ENCODE results near the gene SLIT3. TPM values are rescaled to one million over a fixed set of nuclear protein-coding genes. Genes with fewer than 3 reads are reported as not detected.

Gene SLIT3
- total and polyA plus RNA-seq, 4 experiments from 2014 or later, result not detected

- Mint-ChIP-seq H3K4me1 (no peaks in the 10 kb centered on the region), H3K36me3 (no peaks in the 10 kb centered on the region), H3K27ac (no peak overlapping the region), H3K27me3 (peaks cover 6 to 9% of the 10 kb centered on the region in 2 donors), H3K9me3 (no peaks in the 10 kb centered on the region), H3K4me3 (no peak overlapping the region)
- POLR2A ChIA-PET (ENCODE audit: partially characterized antibody), result no interaction called here
- Histone ChIP-seq H3K9me3 (ENCODE audit: control insufficient read depth in 1 of 2, low read length in 2 of 2) (no peaks in the 10 kb centered on the region), H3K36me3 (ENCODE audit: insufficient read depth, low read length) (no peaks in the 10 kb centered on the region), H3K27me3 (ENCODE audit: insufficient read depth, low read length) (no peaks in the 10 kb centered on the region), H3K4me1 (ENCODE audit: insufficient read depth, low read length) (no peaks in the 10 kb centered on the region), H3K27ac (ENCODE audit: low read depth, low read length) (no peak overlapping the region), H3K4me3 (ENCODE audit: low read length in 2 of 2) (no peak overlapping the region)
- intact Hi-C loops (cut with micrococcal nuclease), result no loop called here
- CTCF ChIA-PET (ENCODE audit: partially characterized antibody), result no interaction called here
- no peak for DNase-seq
These were observed 403.4 kb downstream of the SLIT3 start for GRCh38 chr5:168897387-168898122.

- Mint-ChIP-seq H3K27me3 (peaks cover 6 to 7% of the 10 kb centered on the region in 2 donors), H3K9me3 (no peaks in the 10 kb centered on the region), H3K4me1 (no peaks in the 10 kb centered on the region), H3K36me3 (no peaks in the 10 kb centered on the region), H3K27ac (no peak overlapping the region), H3K4me3 (no peak overlapping the region)
- Histone ChIP-seq H3K4me3 (ENCODE audit: low read length in 2 of 2) (no peak overlapping the region), H3K4me1 (ENCODE audit: insufficient read depth, low read length) (no peaks in the 10 kb centered on the region), H3K9me3 (ENCODE audit: control insufficient read depth in 1 of 2, low read length in 2 of 2) (no peaks in the 10 kb centered on the region), H3K36me3 (ENCODE audit: insufficient read depth, low read length) (no peaks in the 10 kb centered on the region), H3K27ac (ENCODE audit: low read depth, low read length) (no peak overlapping the region), H3K27me3 (ENCODE audit: insufficient read depth, low read length) (no peaks in the 10 kb centered on the region)
- intact Hi-C loops (cut with micrococcal nuclease), result no loop called here
- CTCF ChIA-PET (ENCODE audit: partially characterized antibody), result interaction anchor here (1.5 kb wide), 1 partner anchor 15 kb away, joined by 3 read pairs; no protein-coding TSS in a partner anchor
- POLR2A ChIA-PET (ENCODE audit: partially characterized antibody), result no interaction called here
- no peak for DNase-seq
These were observed 405.5 kb downstream of the SLIT3 start for GRCh38 chr5:168895295-168896071.

GRCh38 chr5:168893283-168893682, 407.7 kb downstream of the SLIT3 start:
- Mint-ChIP-seq H3K4me3 (no peak overlapping the region), H3K27ac (no peak overlapping the region), H3K4me1 (no peaks in the 10 kb centered on the region), H3K27me3 (peaks cover 6 to 7% of the 10 kb centered on the region in 2 donors), H3K36me3 (no peaks in the 10 kb centered on the region), H3K9me3 (no peaks in the 10 kb centered on the region)
- POLR2A ChIA-PET (ENCODE audit: partially characterized antibody), result no interaction called here
- Histone ChIP-seq H3K4me3 (ENCODE audit: low read length in 2 of 2) (no peak overlapping the region), H3K27ac (ENCODE audit: low read depth, low read length) (no peak overlapping the region), H3K27me3 (ENCODE audit: insufficient read depth, low read length) (no peaks in the 10 kb centered on the region), H3K36me3 (ENCODE audit: insufficient read depth, low read length) (no peaks in the 10 kb centered on the region), H3K9me3 (ENCODE audit: control insufficient read depth in 1 of 2, low read length in 2 of 2) (no peaks in the 10 kb centered on the region), H3K4me1 (ENCODE audit: insufficient read depth, low read length) (no peaks in the 10 kb centered on the region)
- no peak for DNase-seq
- CTCF ChIA-PET (ENCODE audit: partially characterized antibody), result interaction anchor here (0.6 kb wide), 1 partner anchor 291 kb away, joined by 3 read pairs; no protein-coding TSS in a partner anchor
- intact Hi-C loops (cut with micrococcal nuclease), result no loop called here

GRCh38 chr5:168892618-168893186, 408.2 kb downstream of the SLIT3 start:
- Histone ChIP-seq H3K9me3 (ENCODE audit: control insufficient read depth in 1 of 2, low read length in 2 of 2) (no peaks in the 10 kb centered on the region), H3K36me3 (ENCODE audit: insufficient read depth, low read length) (no peaks in the 10 kb centered on the region), H3K4me1 (ENCODE audit: insufficient read depth, low read length) (no peaks in the 10 kb centered on the region), H3K27me3 (ENCODE audit: insufficient read depth, low read length) (no peaks in the 10 kb centered on the region), H3K27ac (ENCODE audit: low read depth, low read length) (no peak overlapping the region), H3K4me3 (ENCODE audit: low read length in 2 of 2) (no peak overlapping the region)
- no peak for DNase-seq
- POLR2A ChIA-PET (ENCODE audit: partially characterized antibody), result no interaction called here
- no peaks in the 10 kb centered on the region for H3K4me1 Mint-ChIP-seq
- H3K36me3 Mint-ChIP-seq, result no peaks in the 10 kb centered on the region
- intact Hi-C loops (cut with micrococcal nuclease), result no loop called here
- CTCF ChIA-PET (ENCODE audit: partially characterized antibody), result interaction anchor here (0.6 kb wide), 1 partner anchor 290 kb away, joined by 3 read pairs; no protein-coding TSS in a partner anchor
- H3K9me3 Mint-ChIP-seq, result no peaks in the 10 kb centered on the region
- H3K4me3 Mint-ChIP-seq, result no peak overlapping the region
- H3K27ac Mint-ChIP-seq, result no peak overlapping the region
- peaks cover 6 to 7% of the 10 kb centered on the region in 2 donors for H3K27me3 Mint-ChIP-seq

GRCh38 chr5:168890816-168891812, 409.8 kb downstream of the SLIT3 start:
- Histone ChIP-seq H3K9me3 (ENCODE audit: control insufficient read depth in 1 of 2, low read length in 2 of 2) (no peaks in the 10 kb centered on the region), H3K4me1 (ENCODE audit: insufficient read depth, low read length) (no peaks in the 10 kb centered on the region), H3K27me3 (ENCODE audit: insufficient read depth, low read length) (no peaks in the 10 kb centered on the region), H3K4me3 (ENCODE audit: low read length in 2 of 2) (no peak overlapping the region), H3K36me3 (ENCODE audit: insufficient read depth, low read length) (no peaks in the 10 kb centered on the region), H3K27ac (ENCODE audit: low read depth, low read length) (no peak overlapping the region)
- Mint-ChIP-seq H3K4me3 (no peak overlapping the region), H3K4me1 (no peaks in the 10 kb centered on the region), H3K27me3 (peaks cover 6% of the 10 kb centered on the region in 2 donors), H3K27ac (no peak overlapping the region), H3K36me3 (no peaks in the 10 kb centered on the region), H3K9me3 (no peaks in the 10 kb centered on the region)
- CTCF ChIA-PET (ENCODE audit: partially characterized antibody), result no interaction called here
- intact Hi-C loops (cut with micrococcal nuclease), result no loop called here
- DNase-seq, result no peak
- POLR2A ChIA-PET (ENCODE audit: partially characterized antibody), result no interaction called here

- H3K4me1 Mint-ChIP-seq, result no peaks in the 10 kb centered on the region
These were observed 411.9 kb downstream of the SLIT3 start for GRCh38 chr5:168889039-168889438.

More at GRCh38 chr5:168889039-168889438, 411.9 kb downstream of the SLIT3 start:
- Histone ChIP-seq H3K27me3 (ENCODE audit: insufficient read depth, low read length) (no peaks in the 10 kb centered on the region), H3K4me1 (ENCODE audit: insufficient read depth, low read length) (no peaks in the 10 kb centered on the region), H3K9me3 (ENCODE audit: control insufficient read depth in 1 of 2, low read length in 2 of 2) (no peaks in the 10 kb centered on the region), H3K36me3 (ENCODE audit: insufficient read depth, low read length) (no peaks in the 10 kb centered on the region), H3K4me3 (ENCODE audit: low read length in 2 of 2) (no peak overlapping the region), H3K27ac (ENCODE audit: low read depth, low read length) (no peak overlapping the region)
- Mint-ChIP-seq H3K27me3 (peaks cover 3% of the 10 kb centered on the region in 2 donors), H3K4me3 (no peak overlapping the region), H3K9me3 (no peaks in the 10 kb centered on the region), H3K27ac (no peak overlapping the region), H3K36me3 (no peaks in the 10 kb centered on the region)
- no peak for DNase-seq
- ChIA-PET CTCF (ENCODE audit: partially characterized antibody) (no interaction called here), POLR2A (ENCODE audit: partially characterized antibody) (no interaction called here)
- intact Hi-C loops (cut with micrococcal nuclease), result no loop called here

Data from CD4-positive, alpha-beta memory T cell (primary cell).